Endothelial cell of umbilical vein (primary cell): ENCODE data around the gene CRACR2B. TPM values are rescaled to one million over a fixed set of nuclear protein-coding genes. Genes with fewer than 3 reads are reported as not detected.

Experiments used
- BruUV-seq: library from RNA; stranded (reverse); fragments of 400-500 nt; replicated peaks from 2 replicates; lab custom pipeline; 2021; lab: Mats Ljungman, UMichigan
- CTCF ChIA-PET: fragments of 300-600, 350-600 bp; sonication (Branson Sonifier 250); formaldehyde crosslinking; loops from one replicate; lab custom pipeline; 2021; ENCODE audit warnings: antibody characterized with exemption, inconsistent platforms; lab: Charles Lee
- POLR2A ChIA-PET: fragments of 300-600, 350-600 bp; sonication (Branson Sonifier 250); formaldehyde crosslinking; loops from one replicate; lab custom pipeline; 2021; ENCODE audit warnings: antibody characterized with exemption, inconsistent platforms; lab: Charles Lee
- DNase-seq: peaks from one replicate; pipeline ENCODE4 v3.0.0-alpha.2; 2011; ENCODE audit warnings: low read depth, low spot score
- FAIRE-seq: peaks from 2 replicates; lab custom pipeline; 2011; peaks lifted over from hg19 to GRCh38; lab: Jason Lieb, UNC
- H2AFZ ChIP-seq: 2 replicates; pipeline ENCODE4 v1.6.0; 2012; ENCODE audit warnings: low read depth, low read length, control low read depth, inconsistent platforms
- H3K27ac ChIP-seq: 2 replicates; pipeline ENCODE4 v1.5.1; 2011; ENCODE audit warnings: low read depth, mild to moderate bottlenecking, control low read depth, low read length, moderate library complexity; ENCODE audit not compliant: insufficient read depth
- H3K27me3 ChIP-seq, 2 experiments: 2 replicates each; pipeline versions ENCODE4 v1.6.0 to v1.6.1; 2011; ENCODE audit warnings: low read length in 2 of 2, mixed read lengths in 1 of 2; ENCODE audit not compliant: control insufficient read depth in 2 of 2, insufficient read depth in 2 of 2
- H3K36me3 ChIP-seq, 2 experiments: 2 replicates in 1 of 2; 3 replicates in 1 of 2; pipeline ENCODE4 v1.5.1; 2011; ENCODE audit warnings: low read length in 2 of 2, mild to moderate bottlenecking in 1 of 2, moderate library complexity in 1 of 2; ENCODE audit not compliant: control insufficient read depth in 2 of 2, insufficient read depth in 2 of 2; ENCODE audit errors: extremely low read depth in 1 of 2
- H3K4me1 ChIP-seq: 3 replicates; pipeline ENCODE4 v1.5.1; 2011; ENCODE audit warnings: mild to moderate bottlenecking, low read length; ENCODE audit not compliant: control insufficient read depth, insufficient read depth; ENCODE audit errors: extremely low read depth
- H3K4me2 ChIP-seq: 2 replicates; pipeline ENCODE4 v1.6.1; 2011; ENCODE audit warnings: low read length, control low read depth, mixed read lengths; ENCODE audit not compliant: insufficient read depth
- H3K4me3 ChIP-seq, 3 experiments: fragments of 200-600 bp in 1 of 3; sonication (generic), shearing (Covaris generic) in 1 of 3; replicated peaks in 1 of 3; 2 replicates each; pipeline ENCODE4 v1.5.1; 2011 to 2016; ENCODE audit warnings: control low read depth in 3 of 3, low read length in 3 of 3, mild to moderate bottlenecking in 2 of 3, inconsistent platforms in 1 of 3, low read depth in 1 of 3, moderate library complexity in 1 of 3; ENCODE audit not compliant: insufficient read depth in 1 of 3
- H3K79me2 ChIP-seq: 2 replicates; pipeline ENCODE4 v1.6.0; 2012; ENCODE audit warnings: low read length, inconsistent platforms; ENCODE audit not compliant: control insufficient read depth, insufficient read depth
- H3K9ac ChIP-seq: replicated peaks from 2 replicates; pipeline ENCODE3; 2011; ENCODE audit warnings: low read length, control low read depth; ENCODE audit not compliant: insufficient read depth; ENCODE audit errors: extremely low read depth
- H3K9me1 ChIP-seq: replicated peaks from 3 replicates; pipeline ENCODE4 v1.6.0; 2011; ENCODE audit warnings: mild to moderate bottlenecking, low read length; ENCODE audit not compliant: control insufficient read depth, insufficient read depth; ENCODE audit errors: extremely low read depth
- H3K9me3 ChIP-seq: replicated peaks from 2 replicates; pipeline ENCODE4 v1.5.1; 2012; ENCODE audit warnings: low read length, inconsistent platforms; ENCODE audit not compliant: control insufficient read depth, insufficient read depth
- H4K20me1 ChIP-seq: replicated peaks from 2 replicates; pipeline ENCODE3; 2011; ENCODE audit warnings: mild to moderate bottlenecking, low read length; ENCODE audit not compliant: control insufficient read depth, insufficient read depth; ENCODE audit errors: extremely low read depth
- GATA2 ChIP-seq: IDR thresholded peaks from 2 replicates; pipeline ENCODE4 v1.7.0; 2011; ENCODE audit warnings: low read depth, mild to moderate bottlenecking, moderate library complexity, mixed read lengths, low read length; ENCODE audit not compliant: insufficient read length, insufficient read depth
- JUN ChIP-seq: IDR thresholded peaks from 2 replicates; pipeline ENCODE4 v1.6.1; 2011; ENCODE audit warnings: borderline replicate concordance, low read depth; ENCODE audit not compliant: insufficient read length, insufficient read depth
- MAX ChIP-seq: IDR thresholded peaks from 2 replicates; pipeline ENCODE4 v1.6.1; 2011; ENCODE audit not compliant: insufficient read depth, insufficient read length
- MYC ChIP-seq: IDR thresholded peaks from one replicate; pipeline ENCODE4 v1.6.1; 2011; ENCODE audit warnings: mild to moderate bottlenecking, low read depth, low read length
- POLR2A ChIP-seq: IDR thresholded peaks from 2 replicates; pipeline ENCODE4 v1.6.1; 2012; ENCODE audit warnings: low read depth, mild to moderate bottlenecking, control low read depth, low read length
- POLR2AphosphoS5 ChIP-seq: IDR thresholded peaks from 2 replicates; pipeline ENCODE4 v1.6.1; 2012; ENCODE audit warnings: low read depth, mild to moderate bottlenecking, control low read depth, low read length, moderate library complexity; ENCODE audit not compliant: insufficient read depth
- dilution Hi-C: fragments of 300-500 bp; cut with MboI; formaldehyde crosslinking; loops from one replicate; pipeline ENCODE4 v1.15.0; 2019; ENCODE audit warnings: low sequenced_read_pairs; ENCODE audit not compliant: extremely low pct_ligation_motif_present
- intact Hi-C: fragments of 100-400 bp; cut with micrococcal nuclease; formaldehyde crosslinking; loops from one replicate; pipeline ENCODE4 v1.10.0; 2022
- polyA plus RNA-seq, 4 experiments: library from polyadenylated mRNA; depleted of rRNA in 3 of 4; stranded (reverse) in 3 of 4; unstranded in 1 of 4; fragments of >200 nt; gene quantifications; 2 replicates each; pipeline versions ENCODE4 v1.2.1 to v1.2.3, GENCODE V29; 2011 to 2012; ENCODE audit warnings: missing spikeins in 1 of 4
- total RNA-seq: library from RNA; stranded (reverse); gene quantifications from 2 replicates; pipeline ENCODE4 v1.2.3, GENCODE V29; 2021

The CRACR2B gene
- total and polyA plus RNA-seq, 2 donors (not counting 3 experiments of a cell fraction or from before 2014, with no cell fraction given) = 8.4 to 9.3 TPM

GRCh38 chr11:859394-860131, 31.8 kb downstream of the CRACR2B start:
- Histone ChIP-seq H2AFZ (no peak overlapping the region), H3K4me1 (no peaks in the 10 kb centered on the region), H3K9me3 (no peaks in the 10 kb centered on the region), H4K20me1 (no peaks in the 10 kb centered on the region), H3K27me3 (no peaks in the 10 kb centered on the region), H3K4me3 (no peak overlapping the region), H3K36me3 (peaks cover 0 to 6% of the 10 kb centered on the region in 2 experiments), H3K79me2 (no peaks in the 10 kb centered on the region), H3K9me1 (no peaks in the 10 kb centered on the region), H3K9ac (no peak overlapping the region), H3K4me2 (no peak overlapping the region), H3K27ac (no peak overlapping the region)
- TF ChIP-seq MAX (no peak), GATA2 (no peak), POLR2AphosphoS5 (no peak), MYC (no peak), POLR2A (no peak), JUN (no peak)
- dilution Hi-C loops = no loop called here
- FAIRE-seq (no peak), DNase-seq (peak; percentile 64)
- POLR2A ChIA-PET = interaction anchor here (0.5 kb wide), 1 partner anchor 18 kb away, joined by 3 read pairs; no protein-coding TSS in a partner anchor
- CTCF ChIA-PET = interaction anchor here (0.7 to 1.1 kb wide), 2 partner anchors 19 to 39 kb away, joined by 3 to 4 read pairs; no protein-coding TSS in a partner anchor
- no TSS peak for BruUV-seq
- intact Hi-C loops = no loop called here
